Calu3 (cell line): ENCODE results near the gene PM20D2. TPM values are rescaled to one million over a fixed set of nuclear protein-coding genes. Genes with fewer than 3 reads are reported as not detected.

Source experiments
- BruUV-seq: library from RNA; stranded (reverse); fragments of 400-500 nt; replicated peaks from 2 replicates; lab custom pipeline; 2021; lab: Mats Ljungman, UMichigan
- CTCF ChIA-PET: fragments of 300-600 bp; sonication (Branson Sonifier 250); formaldehyde crosslinking; loops from one replicate; lab custom pipeline; 2022; ENCODE audit warnings: antibody characterized with exemption; lab: Charles Lee
- DNase-seq: peaks from one replicate; pipeline ENCODE4 v3.0.0; 2022
- H3K27ac Mint-ChIP-seq: one replicate; pipeline ENCODE4 v1.8.0; 2022; ENCODE audit warnings: mixed read lengths; ENCODE audit not compliant: unreplicated experiment
- H3K27me3 Mint-ChIP-seq: one replicate; pipeline ENCODE4 v1.8.0; 2022; ENCODE audit warnings: mixed read lengths; ENCODE audit not compliant: unreplicated experiment
- H3K36me3 Mint-ChIP-seq: one replicate; pipeline ENCODE4 v1.8.0; 2022; ENCODE audit warnings: mild to moderate bottlenecking, moderate library complexity, mixed read lengths; ENCODE audit not compliant: insufficient read depth, unreplicated experiment
- H3K4me1 Mint-ChIP-seq: one replicate; pipeline ENCODE4 v1.8.0; 2022; ENCODE audit warnings: mild to moderate bottlenecking, low read depth, mixed read lengths; ENCODE audit not compliant: unreplicated experiment
- H3K4me3 Mint-ChIP-seq: one replicate; pipeline ENCODE4 v1.8.0; 2022; ENCODE audit warnings: mild to moderate bottlenecking, low read depth, moderate library complexity, mixed read lengths; ENCODE audit not compliant: unreplicated experiment
- H3K9me3 Mint-ChIP-seq: one replicate; pipeline ENCODE4 v1.8.0; 2022; ENCODE audit warnings: low read depth, mixed read lengths; ENCODE audit not compliant: unreplicated experiment
- CTCF ChIP-seq: fragments of 200-600 bp; IDR thresholded peaks from one replicate; pipeline ENCODE4 v1.8.0; 2022; ENCODE audit warnings: antibody characterized with exemption; ENCODE audit not compliant: unreplicated experiment
- intact Hi-C: fragments of 100-400 bp; cut with micrococcal nuclease; formaldehyde crosslinking; loops from one replicate; pipeline ENCODE4 v1.10.0; 2022; ENCODE audit not compliant: unreplicated experiment
- total RNA-seq: library from RNA; stranded (reverse); gene quantifications from 2 replicates; pipeline ENCODE4 v1.2.3, GENCODE V29; 2022

The PM20D2 gene
- total RNA-seq, 1 experiment from 2014 or later: 33.2 TPM

DNA sequence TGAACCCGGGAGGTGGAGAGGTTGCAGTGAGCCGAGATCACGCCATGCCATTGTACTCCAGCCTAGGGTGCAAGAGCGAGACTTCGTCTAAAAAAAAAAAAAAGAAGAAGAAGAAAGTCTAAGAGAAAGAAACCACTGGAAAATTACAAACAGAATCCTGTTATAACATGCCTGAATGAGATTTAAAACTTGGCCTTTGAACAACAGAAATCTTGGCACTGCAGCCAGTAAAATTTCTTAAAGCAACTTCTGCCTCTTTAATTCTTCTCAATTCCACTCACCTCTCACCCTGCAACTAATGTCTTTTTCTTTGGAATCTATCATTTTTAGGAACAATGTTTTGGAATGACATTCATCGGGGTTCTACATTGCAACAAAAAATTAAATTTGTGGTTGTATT is 26.3 kb downstream of the PM20D2 start:
- H3K9me3 Mint-ChIP-seq: no peaks in the 10 kb centered on the region
- DNase-seq: no peak
- no TSS peak for BruUV-seq
- no peaks in the 10 kb centered on the region for H3K27me3 Mint-ChIP-seq
- CTCF ChIA-PET: no interaction called here
- no peak overlapping the region for H3K4me3 Mint-ChIP-seq
- no peak for TF ChIP-seq CTCF
- no peaks in the 10 kb centered on the region for H3K36me3 Mint-ChIP-seq
- H3K27ac Mint-ChIP-seq: no peak overlapping the region
- H3K4me1 Mint-ChIP-seq: no peaks in the 10 kb centered on the region
- intact Hi-C loops: no loop called here

DNA sequence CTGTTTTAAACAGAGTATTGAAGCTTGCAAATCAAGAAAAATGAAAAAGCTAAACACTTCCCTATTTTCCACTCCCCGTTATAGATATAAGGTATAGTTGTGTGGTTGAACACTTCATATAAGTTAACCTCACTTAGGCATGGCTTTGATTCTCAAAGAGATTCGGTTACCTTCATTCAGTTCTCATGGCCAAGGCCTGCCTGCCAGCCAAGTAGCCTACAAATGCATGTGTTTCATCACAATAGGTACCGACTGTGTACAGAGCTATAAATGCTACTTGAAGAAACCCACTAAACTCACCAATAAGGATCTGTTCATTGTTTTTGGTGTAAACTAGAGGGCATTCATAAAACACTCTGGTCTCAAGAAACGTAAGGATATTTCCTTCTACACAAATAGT is 27.8 kb downstream of the PM20D2 start:
- CTCF ChIA-PET: no interaction called here
- no peak for DNase-seq
- intact Hi-C loops: no loop called here
- TF ChIP-seq CTCF: no peak
- H3K4me3 Mint-ChIP-seq: no peak overlapping the region
- H3K9me3 Mint-ChIP-seq: no peaks in the 10 kb centered on the region
- no peaks in the 10 kb centered on the region for H3K36me3 Mint-ChIP-seq
- no peaks in the 10 kb centered on the region for H3K4me1 Mint-ChIP-seq
- BruUV-seq: no TSS peak
- no peak overlapping the region for H3K27ac Mint-ChIP-seq
- H3K27me3 Mint-ChIP-seq: no peaks in the 10 kb centered on the region

DNA sequence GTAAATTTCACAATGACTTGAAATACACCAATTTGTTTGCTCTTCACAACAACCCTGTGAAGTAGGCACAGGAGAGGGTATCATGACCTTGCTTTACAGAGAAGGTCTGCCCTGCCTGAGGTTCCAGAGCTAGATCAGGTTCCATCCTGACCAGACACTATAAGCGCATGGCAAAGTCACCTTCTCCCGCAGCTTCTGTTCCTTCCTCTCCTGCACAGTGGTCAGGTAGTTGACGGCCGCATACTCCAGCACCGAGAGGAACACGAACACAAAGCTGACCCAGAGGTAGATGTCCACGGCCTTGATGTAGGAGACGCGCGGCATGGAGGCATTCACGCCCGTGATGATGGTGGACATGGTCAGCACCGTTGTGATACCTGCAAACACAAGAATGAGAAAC is 34.3 kb downstream of the PM20D2 start:
- intact Hi-C loops: no loop called here
- no peaks in the 10 kb centered on the region for H3K9me3 Mint-ChIP-seq
- H3K36me3 Mint-ChIP-seq: no peaks in the 10 kb centered on the region
- no peaks in the 10 kb centered on the region for H3K4me1 Mint-ChIP-seq
- peaks cover 42% of the 10 kb centered on the region for H3K27me3 Mint-ChIP-seq
- no TSS peak for BruUV-seq
- H3K4me3 Mint-ChIP-seq: no peak overlapping the region
- no peak for DNase-seq
- no peak overlapping the region for H3K27ac Mint-ChIP-seq
- CTCF ChIA-PET: no interaction called here
- TF ChIP-seq CTCF: no peak

DNA sequence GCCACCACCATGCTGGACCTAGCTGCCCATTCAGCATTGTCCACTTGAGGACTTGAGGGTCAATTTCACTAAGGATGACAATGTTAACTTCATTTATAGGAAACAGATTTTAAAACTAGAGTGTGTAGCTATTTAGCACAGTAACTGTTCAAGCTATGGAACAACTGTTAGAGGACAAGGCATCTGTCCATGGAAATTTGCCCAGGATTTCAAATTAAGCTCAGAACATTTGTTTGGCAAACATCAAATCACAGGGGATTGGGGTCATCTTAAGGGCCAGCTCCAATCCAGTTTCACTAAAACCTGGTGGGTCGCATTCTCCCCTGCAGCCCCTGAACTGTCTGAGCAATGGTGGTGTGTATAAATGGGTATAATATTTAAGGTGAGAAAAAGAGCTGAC is 35.1 kb downstream of the PM20D2 start:
- Mint-ChIP-seq H3K36me3 (no peaks in the 10 kb centered on the region), H3K4me3 (no peak overlapping the region), H3K27ac (no peak overlapping the region), H3K9me3 (no peaks in the 10 kb centered on the region), H3K4me1 (no peaks in the 10 kb centered on the region), H3K27me3 (peaks cover 42% of the 10 kb centered on the region)
- no peak for TF ChIP-seq CTCF
- CTCF ChIA-PET: no interaction called here
- BruUV-seq: no TSS peak
- no peak for DNase-seq
- intact Hi-C loops: no loop called here

DNA sequence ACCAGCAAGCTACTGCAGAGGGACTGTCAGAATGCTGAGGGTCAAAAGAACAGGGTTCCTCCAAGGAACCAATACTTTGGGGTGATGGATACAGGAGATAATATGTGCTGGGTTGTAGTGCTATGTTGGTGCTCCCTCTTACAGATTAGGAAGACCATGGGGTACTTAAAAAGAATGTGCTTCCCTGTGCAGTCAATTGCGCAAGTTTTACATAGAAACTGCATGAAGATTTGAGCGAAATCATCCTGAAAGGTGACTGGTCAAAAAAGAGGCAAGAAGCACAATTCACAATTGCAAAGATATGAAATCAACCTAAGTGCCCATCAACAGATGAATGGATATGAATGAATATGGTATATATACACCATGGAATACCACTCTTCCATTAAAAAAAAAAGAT is 37.4 kb downstream of the PM20D2 start:
- Mint-ChIP-seq H3K4me1 (no peaks in the 10 kb centered on the region), H3K9me3 (no peaks in the 10 kb centered on the region), H3K27ac (no peak overlapping the region), H3K27me3 (peaks cover 42% of the 10 kb centered on the region), H3K4me3 (no peak overlapping the region), H3K36me3 (no peaks in the 10 kb centered on the region)
- CTCF ChIA-PET: no interaction called here
- BruUV-seq: no TSS peak
- TF ChIP-seq CTCF: no peak
- no peak for DNase-seq
- intact Hi-C loops: no loop called here
